Measurements from ENCODE around the gene PCSK5. TPM values are rescaled to one million over a fixed set of nuclear protein-coding genes. Genes with fewer than 3 reads are reported as not detected.
"Not testable (repeated sequence)": the region's sequence is repeated elsewhere in the genome, so short reads cannot be mapped to it uniquely, and the experiment has no call there.

Gene PCSK5
- total RNA-seq, 4 donors from 2014 or later, result 9.6 to 41.8 (median 15.1) TPM

DNA sequence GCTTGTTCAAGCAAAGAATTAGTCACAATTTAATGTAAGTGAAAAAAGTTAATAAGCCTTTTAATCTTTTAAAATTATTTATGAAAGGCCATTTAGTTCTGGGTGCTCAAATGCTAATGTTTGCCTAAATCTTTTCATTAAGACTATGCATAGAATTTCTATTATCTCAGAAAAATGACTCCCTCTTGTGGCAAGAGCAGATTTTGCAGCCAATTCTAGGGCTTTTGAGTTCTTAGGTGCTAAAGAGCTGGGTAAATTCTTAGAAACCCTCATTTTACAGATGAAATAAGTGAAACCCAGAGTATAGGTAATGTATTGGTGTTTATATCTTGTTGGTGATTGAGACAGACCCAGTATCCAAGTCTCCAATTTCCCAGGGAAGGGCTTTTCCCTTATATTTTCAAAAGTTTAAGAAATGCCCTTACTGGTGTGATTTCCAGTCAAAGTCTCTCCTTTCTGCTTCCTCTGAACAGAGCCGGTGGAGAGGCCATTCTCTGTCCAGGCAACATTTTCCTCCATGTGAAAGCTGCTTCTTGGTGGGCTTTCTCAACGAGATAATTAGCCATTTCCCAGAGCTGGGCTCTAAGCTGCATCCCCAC, 24.1 kb upstream of the PCSK5 start:
- Histone ChIP-seq H3K36me3 (no peaks in the 10 kb centered on the region), H3K4me3 (replicated peaks in 1 of 3) (no peak overlapping the region)
- peak; percentile 45 to 51 for DNase-seq

DNA sequence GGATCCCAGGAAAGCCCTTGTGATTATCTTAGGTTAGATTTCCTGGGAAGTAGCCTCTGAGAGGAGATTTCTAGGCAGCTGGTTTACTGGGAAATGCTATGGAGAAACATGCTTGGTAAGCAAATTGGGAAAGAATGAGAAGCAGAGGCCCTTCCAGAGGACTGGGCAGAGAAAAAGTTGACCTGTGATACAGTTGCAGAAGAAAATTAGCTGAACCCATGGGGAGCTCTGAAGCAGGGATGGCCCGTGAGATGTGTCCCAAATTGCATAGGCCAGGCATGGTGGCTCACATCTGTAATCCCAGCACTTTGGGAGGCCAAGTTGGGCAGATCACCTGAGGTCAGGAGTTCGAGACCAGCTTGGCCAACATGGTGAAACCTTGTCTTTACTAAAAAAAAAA, 21.9 kb upstream of the PCSK5 start:
- intact Hi-C loops (cut with DNase I), result loop anchor here (10.0 kb wide), 1 partner anchor 604 kb away; no protein-coding TSS in a partner anchor
- not testable (repeated sequence) for H3K36me3 ChIP-seq; H3K4me1 ChIP-seq; DNase-seq; H3K27ac ChIP-seq; H3K9me3 ChIP-seq; H3K27me3 ChIP-seq; H3K4me3 ChIP-seq (replicated peaks in 1 of 3)
- WGBS, 2 donors, result 68 to 82% methylated on average over 2 of the region's 2 CpGs

More for the DNA sequence above, 24.1 kb upstream of the PCSK5 start:
- Histone ChIP-seq H3K27me3 (no peaks in the 10 kb centered on the region), H3K4me1 (no peaks in the 10 kb centered on the region), H3K27ac (no peak overlapping the region), H3K9me3 (no peaks in the 10 kb centered on the region)
- intact Hi-C loops (cut with DNase I), result loop anchor here (10.0 kb wide), 1 partner anchor 602 kb away; no protein-coding TSS in a partner anchor
- WGBS, 2 donors, result 15 to 43% methylated on average over 2 of the region's 2 CpGs
- TF ChIP-seq POLR2A (IDR thresholded peaks at IDR 0.05), result no peak
- TF ChIP-seq, protein P1, sequence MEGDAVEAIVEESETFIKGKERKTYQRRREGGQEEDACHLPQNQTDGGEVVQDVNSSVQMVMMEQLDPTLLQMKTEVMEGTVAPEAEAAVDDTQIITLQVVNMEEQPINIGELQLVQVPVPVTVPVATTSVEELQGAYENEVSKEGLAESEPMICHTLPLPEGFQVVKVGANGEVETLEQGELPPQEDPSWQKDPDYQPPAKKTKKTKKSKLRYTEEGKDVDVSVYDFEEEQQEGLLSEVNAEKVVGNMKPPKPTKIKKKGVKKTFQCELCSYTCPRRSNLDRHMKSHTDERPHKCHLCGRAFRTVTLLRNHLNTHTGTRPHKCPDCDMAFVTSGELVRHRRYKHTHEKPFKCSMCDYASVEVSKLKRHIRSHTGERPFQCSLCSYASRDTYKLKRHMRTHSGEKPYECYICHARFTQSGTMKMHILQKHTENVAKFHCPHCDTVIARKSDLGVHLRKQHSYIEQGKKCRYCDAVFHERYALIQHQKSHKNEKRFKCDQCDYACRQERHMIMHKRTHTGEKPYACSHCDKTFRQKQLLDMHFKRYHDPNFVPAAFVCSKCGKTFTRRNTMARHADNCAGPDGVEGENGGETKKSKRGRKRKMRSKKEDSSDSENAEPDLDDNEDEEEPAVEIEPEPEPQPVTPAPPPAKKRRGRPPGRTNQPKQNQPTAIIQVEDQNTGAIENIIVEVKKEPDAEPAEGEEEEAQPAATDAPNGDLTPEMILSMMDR (IDR thresholded peaks at IDR 0.05), result peak; percentile 33 to 73 (median 62)

DNA sequence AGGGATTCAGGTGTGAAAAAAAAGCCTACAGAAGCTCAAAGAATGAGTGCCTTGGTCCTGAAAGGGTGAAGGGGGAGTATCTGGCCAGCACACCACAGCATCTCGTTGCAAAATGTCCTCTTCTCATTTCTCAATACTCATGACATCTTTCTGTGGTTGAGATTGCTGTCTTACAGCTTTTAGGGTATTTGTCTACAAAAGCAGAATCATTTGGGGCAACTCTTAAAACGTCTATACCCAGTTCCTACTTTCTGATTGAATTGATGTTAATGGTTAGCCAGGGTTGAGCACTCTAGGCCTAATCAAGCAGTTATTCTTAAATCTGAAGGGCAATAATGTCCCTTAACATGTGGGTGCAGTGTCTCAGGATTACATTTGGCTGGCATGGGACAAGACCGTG, 21.2 kb upstream of the PCSK5 start:
- Histone ChIP-seq H3K9me3 (no peaks in the 10 kb centered on the region), H3K4me1 (no peaks in the 10 kb centered on the region), H3K4me3 (replicated peaks in 1 of 3) (no peak overlapping the region), H3K36me3 (no peaks in the 10 kb centered on the region), H3K27ac (no peak overlapping the region), H3K27me3 (no peaks in the 10 kb centered on the region)
- intact Hi-C loops (cut with DNase I), result loop anchor here (10.0 kb wide), 1 partner anchor 604 kb away; no protein-coding TSS in a partner anchor
- 74 to 77% methylated on average over 3 of the region's 3 CpGs for WGBS, 2 donors
- DNase-seq, result no peak
- no peak for TF ChIP-seq POLR2A (IDR thresholded peaks at IDR 0.05)
- TF ChIP-seq, protein P1 (IDR thresholded peaks at IDR 0.05), result no peak

DNA sequence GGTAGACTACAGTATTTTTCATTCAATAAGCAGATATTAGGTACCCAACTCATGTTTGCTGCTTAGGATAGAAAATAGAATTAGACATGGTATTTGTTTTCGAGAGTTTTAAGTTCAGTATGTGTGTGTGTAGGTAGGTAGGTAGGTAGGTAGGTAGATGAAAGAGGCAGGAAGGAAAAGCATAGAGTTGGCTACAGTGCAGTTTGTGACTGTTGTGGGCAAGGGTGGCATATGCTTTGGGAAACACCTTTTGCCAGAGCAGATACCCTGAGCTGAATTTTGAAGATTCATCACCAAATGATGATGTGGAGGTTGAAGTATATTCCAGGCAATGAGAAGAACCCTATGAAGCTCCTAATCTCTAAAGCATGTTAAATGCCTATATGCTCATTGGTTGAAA, 20.0 kb upstream of the PCSK5 start:
- DNase-seq, result no peak
- 89 to 92% methylated on average over 1 of the region's 1 CpG for WGBS, 2 donors
- Histone ChIP-seq H3K27me3 (no peaks in the 10 kb centered on the region), H3K36me3 (no peaks in the 10 kb centered on the region), H3K27ac (no peak overlapping the region), H3K4me3 (replicated peaks in 1 of 3) (no peak overlapping the region), H3K9me3 (no peaks in the 10 kb centered on the region), H3K4me1 (no peaks in the 10 kb centered on the region)
- TF ChIP-seq, protein P1 (IDR thresholded peaks at IDR 0.05), result no peak
- TF ChIP-seq POLR2A (IDR thresholded peaks at IDR 0.05), result no peak
- intact Hi-C loops (cut with DNase I), result no loop called here

DNA sequence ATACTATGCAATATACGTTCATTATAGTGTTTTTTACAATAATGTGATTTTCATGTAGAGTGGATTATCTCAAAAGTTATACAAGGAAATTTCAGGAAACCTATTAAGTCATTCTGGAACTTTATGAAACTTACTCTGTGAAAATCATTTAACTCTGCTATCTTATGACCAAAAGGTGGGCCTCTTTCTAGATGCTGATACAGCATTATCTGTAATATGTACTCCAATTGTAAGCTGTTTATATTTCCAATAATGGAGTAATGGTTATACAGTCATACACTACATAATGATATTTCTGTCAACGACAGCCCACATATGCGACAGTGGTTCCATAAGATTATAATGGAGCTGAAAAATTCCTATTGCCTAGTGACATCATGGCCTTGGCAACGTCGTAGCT, 18.8 kb upstream of the PCSK5 start:
- Histone ChIP-seq H3K27ac (no peak overlapping the region), H3K9me3 (no peaks in the 10 kb centered on the region), H3K27me3 (no peaks in the 10 kb centered on the region), H3K4me1 (no peaks in the 10 kb centered on the region), H3K4me3 (replicated peaks in 1 of 3) (no peak overlapping the region), H3K36me3 (no peaks in the 10 kb centered on the region)
- TF ChIP-seq, protein P1 (IDR thresholded peaks at IDR 0.05), result no peak
- no peak for TF ChIP-seq POLR2A (IDR thresholded peaks at IDR 0.05)
- intact Hi-C loops (cut with DNase I), result no loop called here
- 92 to 95% methylated on average over 5 of the region's 5 CpGs for WGBS, 2 donors
- DNase-seq, result no peak
